ENCODE results near the gene ARHGAP4.

The ARHGAP4 gene

GRCh38 chrX:153925739-153926551 lies at the start of gene ARHGAP4:
Gene ARHGAP4, minus strand, starts transcription at chrX:153926264. Its CDS starts 62 bp downstream, at chrX:153926202.
- DNase-seq (ENCODE audit: low spot score), result no peak

- no peak for DNase-seq (ENCODE audit: low spot score)
Observed at GRCh38 chrX:153974726-153975286, 48.7 kb upstream of the ARHGAP4 start.

GRCh38 chrX:153974003-153974725 lies 48.1 kb upstream of the ARHGAP4 start:
- no peak for DNase-seq (ENCODE audit: low spot score)

- DNase-seq (ENCODE audit: low spot score), result no peak
Observed at GRCh38 chrX:153973127-153974002, 47.3 kb upstream of the ARHGAP4 start.

- peak; percentile 84 for DNase-seq (ENCODE audit: low spot score)
Observed at GRCh38 chrX:153972368-153973126, 46.5 kb upstream of the ARHGAP4 start, which contains the start of gene TMEM187. Gene TMEM187, plus strand, starts transcription at chrX:153972754. Its CDS starts 9,309 bp downstream, at chrX:153982063.

GRCh38 chrX:153971450-153972367 lies 45.6 kb upstream of the ARHGAP4 start, which contains the start of gene HCFC1:
Gene HCFC1, minus strand, starts transcription at chrX:153971818. Its CDS starts 978 bp downstream, at chrX:153970840.
- peak; percentile 88 for DNase-seq (ENCODE audit: low spot score)

GRCh38 chrX:153971124-153971449 lies 45.0 kb upstream of the ARHGAP4 start:
- peak; percentile 83 for DNase-seq (ENCODE audit: low spot score)

- peak; percentile 82 for DNase-seq (ENCODE audit: low spot score)
Observed at GRCh38 chrX:153970357-153971123, 44.5 kb upstream of the ARHGAP4 start.

- DNase-seq (ENCODE audit: low spot score), result peak; percentile 58
Observed at GRCh38 chrX:153969904-153970356, 43.9 kb upstream of the ARHGAP4 start.

- no peak for DNase-seq (ENCODE audit: low spot score)
Observed at GRCh38 chrX:153969125-153969903, 43.2 kb upstream of the ARHGAP4 start.

GRCh38 chrX:153968754-153969124 lies 42.7 kb upstream of the ARHGAP4 start:
- no peak for DNase-seq (ENCODE audit: low spot score)

GRCh38 chrX:153968255-153968654 lies 42.2 kb upstream of the ARHGAP4 start:
- no peak for DNase-seq (ENCODE audit: low spot score)

- no peak for DNase-seq (ENCODE audit: low spot score)
Observed at GRCh38 chrX:153967536-153968224, 41.6 kb upstream of the ARHGAP4 start.

- DNase-seq (ENCODE audit: low spot score), result no peak
Observed at GRCh38 chrX:153966841-153967535, 40.9 kb upstream of the ARHGAP4 start.

- DNase-seq (ENCODE audit: low spot score), result no peak
Observed at GRCh38 chrX:153966283-153966688, 40.2 kb upstream of the ARHGAP4 start.

- no peak for DNase-seq (ENCODE audit: low spot score)
Observed at GRCh38 chrX:153965406-153965805, 39.3 kb upstream of the ARHGAP4 start.

GRCh38 chrX:153964105-153964504 lies 38.0 kb upstream of the ARHGAP4 start:
- no peak for DNase-seq (ENCODE audit: low spot score)

All from Ammon's horn (tissue), 1 donor.